K562 (cell line): ENCODE measurements around the gene SRRT. TPM values are rescaled to one million over a fixed set of nuclear protein-coding genes. Genes with fewer than 3 reads are reported as not detected.
A peak's percentile ranks its signal among the peaks of the same experiment; 100 is the strongest.

ENCODE experiments used
- BDP1 ChIP-seq: IDR thresholded peaks from 3 replicates; pipeline ENCODE4 v1.6.1; 2011; ENCODE audit not compliant: insufficient read length, insufficient read depth
- COPS2 ChIP-seq: fragments of 450-650 bp; conservative IDR thresholded peaks from 2 replicates; pipeline ENCODE4 v1.6.1; 2016; ENCODE audit warnings: mild to moderate bottlenecking, moderate library complexity
- DIDO1 ChIP-seq: fragments of 450-650 bp; IDR thresholded peaks from 2 replicates; pipeline ENCODE4 v1.6.1; 2016; ENCODE audit warnings: low read depth, missing biosample characterization, missing genetic modification characterization
- ILK ChIP-seq: fragments of 450-650 bp; IDR thresholded peaks from 2 replicates; pipeline ENCODE4 v1.6.1; 2016; ENCODE audit warnings: missing genetic modification characterization, low read depth, mild to moderate bottlenecking, missing compliant biosample characterization, moderate library complexity, borderline replicate concordance
- KDM5B ChIP-seq: fragments of 200-600 bp; sonication (generic); IDR thresholded peaks from 2 replicates; pipeline ENCODE4 v1.6.1; 2012; ENCODE audit warnings: low read depth, mild to moderate bottlenecking, moderate library complexity, low read length, control low read depth, inconsistent platforms; ENCODE audit not compliant: insufficient replicate concordance
- MAFF ChIP-seq: IDR thresholded peaks from 2 replicates; pipeline ENCODE4 v1.6.1; 2012; ENCODE audit warnings: low read length, improper control_type of control experiment
- MAFK ChIP-seq: IDR thresholded peaks from 2 replicates; pipeline ENCODE4 v1.6.1; 2011; ENCODE audit warnings: low read length, improper control_type of control experiment
- MBD2 ChIP-seq: sonication (generic); IDR thresholded peaks from 2 replicates; pipeline ENCODE4 v1.6.1; 2016; ENCODE audit warnings: low read depth, borderline replicate concordance
- NFIC ChIP-seq: fragments of 450-650 bp; IDR thresholded peaks from 2 replicates; pipeline ENCODE4 v1.6.1; 2017; ENCODE audit warnings: mild to moderate bottlenecking, inconsistent platforms
- PHB2 ChIP-seq: fragments of 450-650 bp; IDR thresholded peaks from 2 replicates; pipeline ENCODE4 v1.6.1; 2017; ENCODE audit warnings: low read depth
- POLR3G ChIP-seq: IDR thresholded peaks from 2 replicates; pipeline ENCODE4 v1.6.1; 2011; ENCODE audit not compliant: insufficient read length, insufficient replicate concordance; ENCODE audit errors: extremely low read depth
- PRPF4 ChIP-seq: fragments of 200-400 bp; formaldehyde crosslinking; IDR thresholded peaks from one replicate; pipeline ENCODE4 v1.6.1; 2017; ENCODE audit warnings: low read length, low read depth, mild to moderate bottlenecking; ENCODE audit not compliant: insufficient read depth, poor library complexity, severe bottlenecking
- RBM17 ChIP-seq: fragments of 200-400 bp; formaldehyde crosslinking; IDR thresholded peaks from 2 replicates; pipeline ENCODE4 v1.6.1; 2017; ENCODE audit warnings: low read depth, mild to moderate bottlenecking, low read length, borderline replicate concordance
- SMAD2 ChIP-seq: fragments of 150-350 bp; IDR thresholded peaks from 2 replicates; pipeline ENCODE4 v1.6.1; 2014; ENCODE audit warnings: low read depth, mild to moderate bottlenecking, low read length
- SMC3 ChIP-seq: conservative IDR thresholded peaks from 2 replicates; pipeline ENCODE4 v1.6.1; 2011; ENCODE audit warnings: low read depth, low read length, improper control_type of control experiment; ENCODE audit not compliant: insufficient read depth
- SP1 ChIP-seq: sonication (generic); formaldehyde crosslinking; IDR thresholded peaks from 2 replicates; pipeline ENCODE4 v1.8.1; 2022; ENCODE audit warnings: mild to moderate bottlenecking, missing genetic modification reagents
- TCF15 ChIP-seq: fragments of 250-450 bp; sonication (Bioruptor Pico); IDR thresholded peaks from 2 replicates; pipeline ENCODE4 v1.8.0; 2022; ENCODE audit warnings: moderate library complexity, mild to moderate bottlenecking, inconsistent platforms
- U2AF2 ChIP-seq: fragments of 200-400 bp; formaldehyde crosslinking; optimal IDR thresholded peaks from 2 replicates; pipeline ENCODE3; 2017; ENCODE audit warnings: low read depth, mild to moderate bottlenecking, low read length
- WHSC1 ChIP-seq: IDR thresholded peaks from one replicate; pipeline ENCODE4 v1.6.1; 2012; ENCODE audit warnings: low read length, control low read depth, inconsistent platforms
- XRCC5 ChIP-seq: fragments of 200-400 bp; formaldehyde crosslinking; IDR thresholded peaks from 2 replicates; pipeline ENCODE4 v1.6.1; 2017; ENCODE audit warnings: low read depth, mild to moderate bottlenecking, low read length
- ZBTB7A ChIP-seq: IDR thresholded peaks from 2 replicates; pipeline ENCODE4 v1.6.1; 2011; ENCODE audit warnings: low read depth, mild to moderate bottlenecking, low read length, moderate library complexity, borderline replicate concordance; ENCODE audit not compliant: control insufficient read depth
- ZEB2 ChIP-seq: fragments of 450-650 bp; IDR thresholded peaks from 2 replicates; pipeline ENCODE4 v1.6.1; 2016
- ZNF143 ChIP-seq: sonication (generic); formaldehyde crosslinking; IDR thresholded peaks from 2 replicates; pipeline ENCODE4 v1.9.0; 2022; ENCODE audit warnings: mild to moderate bottlenecking, missing genetic modification reagents
- ZNF696 ChIP-seq: fragments of 250-450 bp; sonication (Bioruptor Pico); conservative IDR thresholded peaks from 2 replicates; pipeline ENCODE4 v1.4.0; 2020; ENCODE audit warnings: mild to moderate bottlenecking, moderate library complexity
- ZNF699 ChIP-seq: fragments of 250-450 bp; sonication (Bioruptor Pico); IDR thresholded peaks from 2 replicates; pipeline ENCODE4 v1.8.0; 2021; ENCODE audit warnings: mild to moderate bottlenecking, moderate library complexity; ENCODE audit not compliant: insufficient replicate concordance
- polyA plus RNA-seq, 8 experiments: library from polyadenylated mRNA; depleted of rRNA in 4 of 8; stranded (reverse) in 5 of 8; unstranded in 3 of 8; fragments of >200 nt; fragmentation: Nextera tagmentation in 2 of 8; fragmentation: Illumina TruSeq in 1 of 8; extraction: Ambion mirVana in 2 of 8; extraction: Trizol in 1 of 8; gene quantifications; 2 replicates each; pipeline versions ENCODE4 v1.2.1 to v1.2.3, GENCODE V29; 2011 to 2014; ENCODE audit warnings: inconsistent platforms in 1 of 8, missing spikeins in 1 of 8
- total RNA-seq, 7 experiments: library from RNA; depleted of rRNA in 6 of 7; stranded (reverse); fragments of >200 nt in 6 of 7; fragmentation: Illumina TruSeq in 2 of 7; extraction: Trizol in 2 of 7; gene quantifications; 2 replicates each; pipeline versions ENCODE4 v1.2.1 to v1.2.3, GENCODE V29; 2011 to 2021; ENCODE audit warnings: low replicate concordance in 1 of 7
- TF ChIP-seq, protein P1 (sequence below): fragments of 250-450 bp; sonication (Bioruptor Pico); IDR thresholded peaks from 2 replicates; pipeline ENCODE4 v1.8.0; 2022; ENCODE audit warnings: inconsistent platforms, mild to moderate bottlenecking, moderate library complexity, borderline replicate concordance
- TF ChIP-seq, protein P2 (sequence below), 2 experiments: IDR thresholded peaks; 2 replicates each; pipeline ENCODE4 v1.6.1; 2011; ENCODE audit warnings: borderline replicate concordance in 1 of 2, control low read depth in 1 of 2, low read depth in 1 of 2, low read length in 1 of 2, mild to moderate bottlenecking in 1 of 2, mixed read lengths in 1 of 2, moderate library complexity in 1 of 2; ENCODE audit not compliant: insufficient read depth in 1 of 2, insufficient read length in 1 of 2, poor library complexity in 1 of 2, severe bottlenecking in 1 of 2; ENCODE audit errors: extremely low read depth in 1 of 2

The SRRT gene
- total and polyA plus RNA-seq, 9 of the 15 experiments (the other 6 are each of a cell fraction or from before 2014, with no cell fraction given), result 10.3 to 263 (median 84.4) TPM

- TF ChIP-seq ZNF699 (CRISPR knock-in tag), result no peak
- TF ChIP-seq MAFK, result no peak
- no peak for TF ChIP-seq BDP1
- no peak for TF ChIP-seq POLR3G
- no peak for TF ChIP-seq NFIC
- no peak for TF ChIP-seq ZNF143
- no peak for TF ChIP-seq SP1
- no peak; the same call in 1 of the 2 replicates for TF ChIP-seq MBD2
- TF ChIP-seq WHSC1, result no peak
- TF ChIP-seq SMC3, result 0 out of 2 replicates have a peak, but pooled peaks have one; percentile 18
- TF ChIP-seq COPS2, result no peak
- TF ChIP-seq KDM5B, result no peak
- TF ChIP-seq TCF15 (CRISPR knock-in tag), result no peak
- no peak for TF ChIP-seq ILK (tag)
- TF ChIP-seq, protein P1, sequence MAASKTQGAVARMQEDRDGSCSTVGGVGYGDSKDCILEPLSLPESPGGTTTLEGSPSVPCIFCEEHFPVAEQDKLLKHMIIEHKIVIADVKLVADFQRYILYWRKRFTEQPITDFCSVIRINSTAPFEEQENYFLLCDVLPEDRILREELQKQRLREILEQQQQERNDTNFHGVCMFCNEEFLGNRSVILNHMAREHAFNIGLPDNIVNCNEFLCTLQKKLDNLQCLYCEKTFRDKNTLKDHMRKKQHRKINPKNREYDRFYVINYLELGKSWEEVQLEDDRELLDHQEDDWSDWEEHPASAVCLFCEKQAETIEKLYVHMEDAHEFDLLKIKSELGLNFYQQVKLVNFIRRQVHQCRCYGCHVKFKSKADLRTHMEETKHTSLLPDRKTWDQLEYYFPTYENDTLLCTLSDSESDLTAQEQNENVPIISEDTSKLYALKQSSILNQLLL, result no peak
- TF ChIP-seq ZEB2, result no peak
- peak; percentile 41; the same call in 1 of the 2 replicates for TF ChIP-seq ZBTB7A
- TF ChIP-seq SMAD2, result no peak
- TF ChIP-seq, protein P2, sequence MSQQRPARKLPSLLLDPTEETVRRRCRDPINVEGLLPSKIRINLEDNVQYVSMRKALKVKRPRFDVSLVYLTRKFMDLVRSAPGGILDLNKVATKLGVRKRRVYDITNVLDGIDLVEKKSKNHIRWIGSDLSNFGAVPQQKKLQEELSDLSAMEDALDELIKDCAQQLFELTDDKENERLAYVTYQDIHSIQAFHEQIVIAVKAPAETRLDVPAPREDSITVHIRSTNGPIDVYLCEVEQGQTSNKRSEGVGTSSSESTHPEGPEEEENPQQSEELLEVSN (IDR thresholded peaks at IDR 0.05; ENCODE audit: borderline replicate concordance in 1 of 2, extremely low read depth in 1 of 2, insufficient read depth in 1 of 2, insufficient read length in 1 of 2, low read depth in 1 of 2, low read length in 1 of 2, poor library complexity in 1 of 2, severe bottlenecking in 1 of 2), result no peak
- TF ChIP-seq PHB2, result no peak
- TF ChIP-seq MAFF, result no peak
- TF ChIP-seq PRPF4, result no peak
- no peak for TF ChIP-seq ZNF696 (CRISPR knock-in tag)
- TF ChIP-seq U2AF2, result no peak
- TF ChIP-seq XRCC5, result no peak
- no peak for TF ChIP-seq DIDO1
- no peak for TF ChIP-seq RBM17
These were observed 49.0 kb upstream of the SRRT start (continued) for GRCh38 chr7:100825751-100826513.
